GM21526 (cell line): Measurements from ENCODE around the gene DUOXA1.

Experiments used
- ATAC-seq: cut with Tn5 transposase; IDR thresholded peaks from one replicate; pipeline ENCODE4 v1.9.1; 2021; ENCODE audit warnings: moderate library complexity; ENCODE audit not compliant: unreplicated experiment, low FRiP score

Gene DUOXA1

DNA sequence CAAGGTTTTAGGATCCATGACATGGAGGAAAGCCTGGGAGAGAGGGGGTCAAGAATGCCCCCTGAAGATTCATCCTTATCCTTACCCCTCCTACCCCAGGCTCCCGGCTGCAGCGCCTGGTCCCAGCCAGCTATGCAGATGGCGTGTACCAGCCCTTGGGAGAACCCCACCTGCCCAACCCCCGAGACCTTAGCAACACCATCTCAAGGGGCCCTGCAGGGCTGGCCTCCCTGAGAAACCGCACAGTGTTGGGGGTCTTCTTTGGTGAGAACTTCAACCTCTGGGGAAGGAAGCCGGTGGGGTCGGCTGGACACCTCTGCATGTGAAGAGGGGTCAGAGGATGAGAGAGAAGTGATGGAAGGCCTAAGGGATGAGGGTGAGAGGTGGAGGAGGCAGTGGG, 4.4 kb upstream of the DUOXA1 start:
- ATAC-seq, result no peak

DNA sequence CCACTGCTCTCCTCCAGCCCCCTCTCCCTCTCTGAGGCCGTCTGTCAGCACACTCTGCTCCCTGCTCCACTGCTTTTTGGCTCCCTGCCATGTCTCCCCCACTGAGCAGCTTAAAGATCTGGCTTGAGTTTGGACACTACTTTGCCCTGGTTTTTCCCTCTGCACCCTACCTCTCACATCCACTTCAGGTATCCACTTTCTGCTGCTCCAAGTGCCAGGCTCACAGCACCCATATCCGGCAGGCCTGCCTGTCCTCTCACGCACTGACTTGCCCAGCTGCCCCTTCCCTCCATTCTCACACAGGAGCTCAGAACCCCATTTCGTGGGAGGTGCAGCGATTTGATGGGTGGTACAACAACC, 3.9 kb upstream of the DUOXA1 start:
- ATAC-seq, result no peak

DNA sequence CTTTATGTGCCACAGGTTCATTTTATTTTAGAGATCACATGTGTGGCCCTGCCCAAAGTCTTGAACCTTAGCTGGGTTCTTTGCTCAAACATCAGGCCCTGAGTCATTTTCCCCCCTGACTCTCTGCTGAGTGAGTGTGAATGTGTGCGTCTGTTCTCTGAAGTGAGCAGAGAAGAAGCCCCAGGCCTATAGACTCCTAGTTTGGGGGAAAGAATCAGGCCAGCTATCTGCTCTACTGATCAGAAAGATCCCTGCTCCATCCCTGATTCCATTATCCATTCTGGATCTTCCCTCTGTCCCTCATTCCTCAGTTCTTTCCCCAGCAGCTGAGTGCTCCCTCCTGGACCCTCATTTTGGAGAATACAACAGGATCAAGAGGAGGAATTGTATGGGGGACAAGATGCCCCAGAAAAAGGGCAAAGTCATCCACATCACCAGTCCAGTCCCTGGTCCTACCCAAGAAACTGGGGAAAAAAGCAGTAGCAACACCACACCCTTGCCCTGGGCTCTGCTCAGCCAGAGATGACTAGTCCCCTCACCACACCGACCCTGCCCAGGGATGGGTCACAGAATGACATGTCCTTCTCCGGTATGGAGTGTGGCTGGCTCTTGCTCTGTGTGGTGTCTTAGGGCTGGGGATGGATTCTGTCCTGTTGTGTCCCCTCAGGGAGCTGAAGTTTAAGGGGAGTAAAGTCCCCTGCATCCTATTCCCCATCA, 3.3 kb upstream of the DUOXA1 start:
- ATAC-seq, result no peak

DNA sequence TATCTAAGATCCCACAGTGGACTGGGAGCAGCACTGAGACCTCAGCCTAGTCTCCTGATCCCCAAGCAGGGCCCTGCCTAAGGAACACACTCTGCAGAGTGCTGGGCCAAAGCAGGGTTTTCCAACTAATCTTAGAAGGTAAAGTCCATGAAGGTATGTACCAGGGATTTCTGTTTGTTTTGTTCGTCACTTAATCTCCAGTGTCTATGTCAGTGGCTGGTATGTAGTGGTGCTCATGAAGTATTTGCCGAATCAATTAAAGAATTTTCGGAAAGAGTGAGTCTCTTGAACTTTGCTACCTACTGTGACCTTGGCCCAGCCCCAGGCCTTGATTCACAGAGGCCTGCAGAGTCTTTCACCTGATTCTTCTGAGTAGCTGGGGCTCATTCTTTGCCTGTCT, 1.8 kb upstream of the DUOXA1 start:
- no peak for ATAC-seq

DNA sequence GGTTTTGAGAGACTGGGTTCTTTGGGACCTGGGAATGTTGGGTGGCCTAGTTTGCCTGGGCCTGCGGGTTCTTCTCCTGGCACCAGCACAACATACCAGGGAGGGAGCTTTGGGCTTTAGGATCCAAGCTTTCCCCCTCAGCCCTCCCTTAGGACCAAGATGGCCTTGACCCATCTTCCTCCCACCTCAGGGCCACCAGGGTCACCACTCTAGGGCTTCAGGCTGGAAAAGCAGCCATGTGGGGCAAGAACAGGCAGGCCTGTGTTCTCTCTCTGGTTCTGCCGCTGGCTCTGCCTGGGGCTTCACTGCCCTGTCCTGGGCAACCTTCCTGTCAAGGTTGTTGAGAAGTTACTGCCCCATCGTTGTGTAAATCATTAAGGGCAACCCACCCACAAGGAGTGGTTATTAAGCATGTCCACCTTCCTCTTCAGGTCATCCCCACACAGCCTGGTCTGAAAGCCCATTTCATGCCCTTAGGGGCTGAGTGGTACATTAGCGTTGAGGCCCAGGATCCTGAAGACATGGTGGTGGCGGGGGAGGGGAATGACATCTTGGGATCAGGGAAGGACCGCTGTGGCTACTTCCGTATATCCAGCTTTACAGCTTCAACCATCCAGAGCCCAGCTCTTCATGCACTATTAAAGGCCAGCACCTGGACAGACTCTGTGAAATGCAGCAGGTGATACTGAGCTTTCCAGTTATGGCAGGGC, 767 bp upstream of the DUOXA1 start:
- ATAC-seq, result no peak

DNA sequence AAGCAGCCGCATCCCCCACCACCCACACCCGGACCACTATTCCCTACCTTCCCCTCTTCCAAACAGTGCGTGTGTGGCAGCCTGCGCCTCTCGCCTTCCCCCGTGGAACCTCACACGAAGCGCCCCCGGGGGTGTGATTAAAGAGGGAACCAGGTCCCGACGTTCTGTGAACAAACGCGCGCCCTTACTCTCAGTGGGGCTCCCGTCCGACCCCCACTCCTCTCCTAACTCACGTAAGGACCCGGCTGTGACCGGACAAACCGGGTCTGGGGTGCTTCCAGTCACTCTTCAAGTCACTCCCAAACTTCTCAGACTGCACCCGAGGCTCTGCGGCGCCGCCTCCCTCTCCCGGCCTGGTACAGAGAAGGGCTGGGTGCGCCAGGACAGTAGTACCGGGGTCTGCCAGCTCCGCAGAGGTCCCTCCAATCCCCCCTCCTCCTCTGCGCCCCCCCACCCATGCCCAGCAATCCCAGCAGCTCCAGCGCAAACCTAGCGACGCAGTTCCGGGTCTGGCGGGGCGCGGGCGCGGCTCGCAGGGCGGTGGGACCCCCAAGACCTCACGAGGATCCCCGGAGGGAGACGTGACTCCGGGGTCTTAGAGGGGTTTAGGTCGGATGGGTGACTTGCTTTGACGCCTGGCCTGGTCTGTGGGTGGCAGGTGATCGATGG, 574 bp downstream of the DUOXA1 start:
- no peak for ATAC-seq

DNA sequence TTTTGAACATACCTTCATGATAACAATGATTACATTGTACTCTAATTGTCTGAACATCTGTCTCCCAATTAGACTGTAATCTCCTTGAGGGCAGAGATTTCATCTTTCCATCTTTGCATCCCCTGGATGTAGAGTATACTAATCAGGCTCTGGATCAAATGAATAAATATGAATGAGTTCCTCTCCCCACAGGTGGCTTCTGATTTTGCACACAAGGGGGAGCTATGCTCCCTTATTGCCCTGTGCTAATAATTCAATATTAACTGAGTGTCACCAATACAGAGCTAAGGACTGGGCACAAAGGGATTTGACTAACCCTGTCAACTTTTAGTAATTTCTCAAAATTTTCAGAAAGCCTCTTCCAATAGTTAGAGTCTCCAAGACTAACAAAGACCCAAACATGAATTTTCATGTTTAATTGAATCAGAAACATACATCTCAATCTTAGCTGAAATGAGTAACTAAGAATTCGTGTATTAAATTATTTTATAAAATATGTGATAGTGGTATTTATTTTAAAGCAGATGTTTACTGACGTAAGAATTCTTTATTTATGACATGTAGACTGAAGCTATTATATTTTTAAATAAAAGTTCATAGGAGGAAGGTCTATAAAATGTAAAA, 3.0 kb downstream of the DUOXA1 start:
- ATAC-seq, result no peak

DNA sequence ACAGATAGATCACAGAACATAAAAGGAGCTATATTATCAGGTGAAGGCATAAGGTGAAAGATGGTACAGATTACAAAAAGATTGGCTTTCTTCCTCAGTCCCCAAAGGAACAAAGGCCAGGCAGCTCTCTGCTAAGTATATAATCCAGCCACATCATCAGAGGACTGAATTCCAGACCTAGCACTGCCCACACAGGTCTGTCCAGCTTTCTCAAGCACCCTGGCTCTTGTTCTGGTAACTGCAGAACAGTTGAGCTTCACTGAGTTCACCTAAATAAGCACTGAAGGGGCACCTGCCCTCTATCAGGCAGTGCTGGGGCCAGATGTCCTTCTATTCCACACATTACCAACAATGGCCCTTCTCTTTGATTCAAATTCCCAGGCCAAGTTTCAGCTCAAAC, 6.3 kb downstream of the DUOXA1 start:
- no peak for ATAC-seq

DNA sequence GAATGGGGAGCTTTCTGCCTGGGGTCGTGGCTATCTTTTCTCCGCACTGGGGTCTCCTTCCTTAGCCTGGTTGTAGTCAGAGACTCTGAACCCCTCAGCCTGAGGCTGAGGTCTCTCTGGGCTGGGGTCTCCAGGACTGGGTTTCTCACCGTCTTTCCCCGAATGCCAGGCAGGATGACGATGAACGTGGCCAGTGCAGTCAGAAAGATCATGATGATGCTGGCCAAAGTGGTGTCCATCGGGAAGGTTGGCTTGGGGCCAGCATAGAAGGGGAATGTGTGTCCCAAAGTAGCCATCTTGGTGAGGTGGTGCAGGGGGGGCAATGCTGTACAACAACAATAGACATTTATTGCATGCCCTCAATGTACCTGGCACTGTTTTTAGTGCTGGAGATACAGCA, 7.0 kb downstream of the DUOXA1 start:
- ATAC-seq, result no peak

DNA sequence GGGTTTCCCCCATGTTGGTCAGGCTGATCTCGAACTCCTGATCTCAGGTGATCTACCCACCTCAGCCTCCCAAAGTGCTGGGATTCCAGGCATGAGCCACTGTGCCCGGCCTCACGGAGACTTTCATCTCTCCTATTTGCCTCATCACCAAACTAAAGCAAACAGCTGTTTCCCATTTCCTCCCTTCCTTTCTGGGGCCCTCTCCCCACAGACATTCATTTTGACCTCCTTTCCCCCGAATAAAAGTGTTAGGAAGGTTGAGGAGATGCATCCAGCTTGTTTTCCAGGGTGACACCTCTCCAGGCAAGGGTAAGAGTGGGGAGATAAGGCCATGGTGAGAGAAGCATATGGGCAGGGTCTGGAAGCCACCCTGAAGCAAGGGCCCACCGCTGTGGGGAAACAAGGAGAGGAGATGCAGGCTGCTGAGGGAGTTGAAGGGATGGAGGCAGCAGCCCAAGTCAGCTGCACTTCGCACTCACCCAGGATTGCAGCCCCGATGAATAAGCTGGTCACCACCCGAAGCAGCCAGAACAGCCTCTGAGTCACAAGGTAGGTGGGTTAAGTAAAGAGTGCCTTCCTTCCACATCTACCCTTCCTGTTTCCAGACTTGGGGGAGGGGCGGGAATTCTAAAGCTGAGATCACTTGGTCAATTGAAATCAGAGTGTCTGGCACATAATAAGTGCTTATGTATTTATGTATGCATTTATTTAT, 7.8 kb downstream of the DUOXA1 start:
- ATAC-seq, result no peak

DNA sequence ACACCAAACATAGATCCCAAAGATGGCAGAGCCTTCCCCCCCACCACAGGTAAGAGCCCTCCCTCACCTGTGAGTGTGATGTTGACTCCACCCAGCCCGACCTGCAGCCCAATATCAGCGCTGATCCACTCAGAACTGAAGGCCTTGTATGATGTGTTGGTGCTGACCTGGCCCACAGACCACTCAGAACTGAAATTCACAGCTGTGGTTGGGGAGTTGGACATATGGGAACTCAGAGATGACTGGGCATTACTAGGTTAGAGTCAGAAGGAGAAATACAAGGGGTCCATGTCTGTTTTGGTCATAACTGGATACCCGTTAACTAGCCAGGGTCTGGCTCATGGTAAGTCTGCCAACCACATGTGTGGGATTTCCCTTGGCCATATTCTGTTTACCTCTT, 8.7 kb downstream of the DUOXA1 start:
- no peak for ATAC-seq

DNA sequence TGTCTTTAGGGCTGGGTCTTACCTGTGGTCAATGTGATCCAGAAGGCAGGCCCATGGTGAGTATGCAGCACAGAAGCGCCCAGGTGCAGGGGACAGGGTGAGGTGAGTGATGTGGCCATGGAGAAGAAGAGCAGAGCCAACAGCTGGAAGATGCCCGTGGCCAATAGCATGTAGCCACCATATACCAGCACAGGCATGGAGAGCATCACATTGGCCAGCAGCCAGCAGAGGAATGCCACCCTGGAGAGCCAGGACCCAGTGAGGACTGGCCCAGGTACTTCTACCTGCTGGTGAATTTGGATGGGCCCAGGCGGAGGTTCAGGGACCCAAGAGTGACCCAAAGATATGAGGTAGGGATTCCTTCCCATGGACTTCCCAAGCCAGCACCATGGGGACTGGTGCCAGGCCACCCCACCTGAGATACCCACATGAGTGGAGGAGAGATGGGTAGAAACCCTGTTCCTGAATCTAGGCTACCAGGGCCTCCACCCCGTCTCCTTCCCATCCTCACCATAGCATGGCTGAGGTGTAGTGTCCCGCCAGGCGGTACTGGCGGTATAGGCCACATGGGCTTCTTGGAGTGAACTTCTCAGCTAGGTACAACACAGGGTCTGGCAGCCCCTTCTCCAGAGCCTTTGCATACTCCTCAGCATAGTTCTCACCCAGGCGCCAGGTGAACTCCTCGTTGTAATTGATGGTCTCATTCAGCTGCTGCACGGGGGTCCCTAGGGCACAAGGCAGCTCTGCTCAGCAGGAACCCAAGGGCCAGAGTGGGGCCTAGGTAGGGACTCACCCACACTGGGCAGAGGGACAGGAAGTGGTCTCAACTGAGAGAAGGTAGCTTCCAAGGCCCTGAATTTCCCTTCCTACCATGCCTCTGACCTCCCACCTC, 9.4 kb downstream of the DUOXA1 start:
- ATAC-seq, result no peak

DNA sequence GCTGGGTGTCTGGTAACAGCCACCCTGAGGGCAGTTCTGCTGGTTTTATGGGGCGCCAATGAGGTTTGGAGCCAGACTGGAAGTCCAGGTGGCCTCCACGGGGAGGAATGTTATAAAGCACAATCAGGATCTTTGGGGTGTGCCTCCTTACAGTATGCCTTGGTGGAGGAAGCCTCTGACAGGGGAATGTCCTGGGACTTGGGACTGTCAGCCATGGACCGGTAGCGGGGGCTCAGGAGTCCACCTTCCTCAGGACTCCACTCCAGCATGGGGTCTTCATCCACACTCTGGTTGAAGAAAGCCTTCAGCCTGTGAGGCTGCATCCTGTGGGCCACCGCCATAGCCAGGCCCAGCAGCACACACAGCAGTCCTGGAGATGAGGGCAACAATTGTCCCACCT, 10.7 kb downstream of the DUOXA1 start:
- ATAC-seq, result no peak

DNA sequence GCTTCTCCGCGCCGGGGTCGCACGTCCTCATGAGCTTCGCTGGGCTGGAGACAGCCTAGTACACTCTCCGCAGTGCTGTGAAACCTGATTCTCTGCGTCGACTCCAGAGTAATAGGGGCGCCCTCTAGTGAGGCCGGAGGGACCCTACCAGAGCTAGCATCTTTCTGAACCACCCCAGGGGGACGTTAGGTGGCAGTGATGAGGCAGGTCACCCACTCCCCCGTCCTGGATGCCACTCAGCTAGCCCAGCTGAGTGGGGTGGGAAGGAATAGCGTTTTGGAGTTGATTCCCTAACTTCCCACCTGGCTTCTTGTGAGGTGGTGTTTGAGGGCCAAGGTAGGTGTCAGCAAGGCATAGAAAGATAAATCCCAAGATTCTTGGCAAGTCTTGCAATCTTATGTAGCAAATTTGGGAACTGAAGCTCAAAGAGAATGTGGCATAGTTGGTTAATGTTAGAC, 11.5 kb downstream of the DUOXA1 start:
- peak; percentile 85 for ATAC-seq

DNA sequence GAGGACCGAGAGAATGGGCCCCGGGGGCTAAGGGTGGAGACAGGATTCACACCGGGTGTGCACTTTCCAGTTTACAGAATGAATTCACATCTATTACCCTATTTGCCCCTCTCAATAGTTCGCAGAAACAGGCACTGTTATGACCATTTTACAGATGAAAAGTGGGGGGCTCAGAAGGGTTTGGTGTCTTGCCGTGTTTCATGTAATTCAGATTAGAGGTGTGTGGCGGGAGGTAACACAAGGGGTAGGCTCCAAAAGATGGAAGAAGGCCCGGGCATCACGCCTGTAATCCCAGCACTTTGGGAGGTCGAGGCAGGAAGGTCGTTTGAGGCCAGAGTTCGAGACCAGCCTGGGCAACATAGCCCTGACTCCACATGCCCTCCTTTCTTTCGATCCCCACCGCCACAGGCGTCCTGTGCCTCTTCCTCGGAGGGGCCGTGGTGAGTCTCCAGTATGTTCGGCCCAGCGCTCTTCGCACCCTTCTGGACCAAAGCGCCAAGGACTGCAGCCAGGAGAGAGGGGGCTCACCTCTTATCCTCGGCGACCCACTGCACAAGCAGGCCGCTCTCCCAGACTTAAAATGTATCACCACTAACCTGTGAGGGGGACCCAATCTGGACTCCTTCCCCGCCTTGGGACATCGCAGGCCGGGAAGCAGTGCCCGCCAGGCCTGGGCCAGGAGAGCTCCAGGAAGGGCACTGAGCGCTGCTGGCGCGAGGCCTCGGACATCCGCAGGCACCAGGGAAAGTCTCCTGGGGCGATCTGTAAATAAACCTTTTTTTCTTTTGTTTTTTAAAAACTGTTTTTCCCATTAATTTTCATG, 12.2 kb downstream of the DUOXA1 start:
- no peak for ATAC-seq

DNA sequence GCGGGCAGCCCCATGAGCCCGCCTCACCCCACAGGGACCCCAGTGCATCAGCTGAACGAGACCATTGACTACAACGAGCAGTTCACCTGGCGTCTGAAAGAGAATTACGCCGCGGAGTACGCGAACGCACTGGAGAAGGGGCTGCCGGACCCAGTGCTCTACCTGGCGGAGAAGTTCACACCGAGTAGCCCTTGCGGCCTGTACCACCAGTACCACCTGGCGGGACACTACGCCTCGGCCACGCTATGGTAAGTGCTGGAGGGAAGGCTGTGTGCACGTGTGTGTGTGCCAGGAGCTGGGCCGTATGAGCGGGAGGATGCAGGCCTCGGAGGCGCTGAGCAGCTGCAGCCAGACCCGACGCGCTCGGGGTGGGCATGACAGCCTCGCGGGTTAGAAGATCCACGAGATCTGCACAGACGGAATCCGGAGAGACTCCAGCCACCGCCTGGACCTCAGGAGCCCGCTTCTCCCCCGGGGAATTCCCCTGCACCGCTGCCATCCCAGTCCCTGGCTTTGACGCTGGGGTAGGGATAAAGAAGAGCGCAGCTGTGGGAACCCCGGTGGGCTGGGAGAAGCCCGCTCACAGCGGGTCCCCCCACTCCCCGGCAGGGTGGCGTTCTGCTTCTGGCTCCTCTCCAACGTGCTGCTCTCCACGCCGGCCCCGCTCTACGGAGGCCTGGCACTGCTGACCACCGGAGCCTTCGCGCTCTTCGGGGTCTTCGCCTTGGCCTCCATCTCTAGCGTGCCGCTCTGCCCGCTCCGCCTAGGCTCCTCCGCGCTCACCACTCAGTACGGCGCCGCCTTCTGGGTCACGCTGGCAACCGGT, 13.0 kb downstream of the DUOXA1 start:
- no peak for ATAC-seq

DNA sequence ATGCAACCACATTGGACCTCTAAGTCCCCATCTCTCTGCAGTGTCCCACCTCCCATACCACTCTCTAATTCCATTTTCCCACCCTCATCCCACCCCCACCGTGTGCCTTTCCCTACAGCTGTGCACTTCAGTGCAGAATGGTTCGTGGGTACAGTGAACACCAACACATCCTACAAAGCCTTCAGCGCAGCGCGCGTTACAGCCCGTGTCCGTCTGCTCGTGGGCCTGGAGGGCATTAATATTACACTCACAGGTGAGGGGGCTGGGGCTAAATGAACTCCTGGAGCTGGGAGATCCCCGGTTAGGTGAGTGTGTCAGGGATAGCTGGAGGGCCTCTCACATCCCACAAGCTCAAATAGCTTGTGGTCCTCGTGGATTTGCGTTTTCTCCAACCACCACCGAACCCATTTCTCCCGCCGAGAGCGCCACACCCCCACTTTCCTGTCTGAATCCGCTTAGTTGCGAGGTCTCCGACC, 13.6 kb downstream of the DUOXA1 start:
- no peak for ATAC-seq

DNA sequence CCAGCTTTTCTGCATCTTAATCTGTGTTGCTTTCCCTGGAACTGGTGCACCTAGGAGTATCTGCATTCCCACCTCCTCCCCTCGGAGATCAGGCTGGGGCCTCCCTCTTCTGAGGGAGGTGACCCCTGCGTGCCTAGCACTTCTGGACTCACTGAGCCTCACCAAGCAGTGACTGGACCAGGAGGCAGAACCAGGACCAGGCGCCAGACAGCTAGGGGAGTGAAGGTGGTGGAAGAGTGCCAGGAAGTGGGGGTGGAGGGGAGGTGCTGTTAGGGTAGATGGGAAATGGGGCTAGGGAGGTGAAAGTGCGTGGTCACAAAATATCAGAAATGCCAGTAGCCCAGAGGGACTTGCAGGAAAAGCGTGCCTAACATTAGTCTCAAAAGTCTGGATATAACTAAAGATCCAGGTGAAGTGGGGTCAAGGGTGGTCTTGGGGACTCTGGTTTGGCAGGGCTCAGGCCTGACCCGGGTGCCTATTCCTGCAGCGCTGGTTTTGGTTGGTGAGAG, 14.3 kb downstream of the DUOXA1 start:
- no peak for ATAC-seq
